NCI-H187 (cell line): ENCODE results near the gene TAOK3.
"Not testable (repeated sequence)": the region's sequence is repeated elsewhere in the genome, so short reads cannot be mapped to it uniquely, and the experiment has no call there.

Experiments
- DNase-seq, 2 experiments: peaks; one replicate each; lab custom pipeline; 2025; lab: John Stamatoyannopoulos, UW

TAOK3 gene

DNA sequence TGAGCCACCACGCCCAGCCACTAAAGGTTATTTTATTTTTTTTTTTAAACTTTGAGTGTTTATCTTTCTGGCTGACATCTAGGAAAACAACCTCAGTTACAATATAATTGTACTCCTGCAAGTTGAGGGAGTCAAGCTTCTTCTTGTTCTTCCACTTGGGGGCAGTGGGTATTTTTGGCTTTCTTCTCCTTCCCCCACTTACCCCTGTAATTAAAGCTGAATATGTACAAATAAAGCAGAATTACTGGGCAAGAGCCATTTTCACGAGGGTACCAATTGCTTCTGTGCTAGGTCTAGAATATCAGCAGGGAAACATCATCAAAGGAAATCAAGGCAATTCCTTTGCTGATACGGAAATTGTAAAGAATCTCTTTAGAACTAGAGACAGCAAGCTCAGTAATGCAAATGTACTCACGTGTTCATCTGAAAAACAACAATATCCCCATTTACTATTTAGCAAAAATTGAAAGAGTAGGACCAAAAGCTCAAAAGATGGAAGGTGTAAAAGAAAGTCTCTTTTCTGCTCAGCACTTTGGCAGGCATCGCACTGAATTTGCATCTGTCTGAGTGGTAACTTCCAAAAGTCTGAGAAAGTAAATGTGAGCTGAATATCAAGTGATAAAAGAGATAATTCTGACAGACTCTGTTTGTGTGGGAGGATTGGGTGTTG, 72.8 kb downstream of the TAOK3 start:
- no peak for DNase-seq

DNA sequence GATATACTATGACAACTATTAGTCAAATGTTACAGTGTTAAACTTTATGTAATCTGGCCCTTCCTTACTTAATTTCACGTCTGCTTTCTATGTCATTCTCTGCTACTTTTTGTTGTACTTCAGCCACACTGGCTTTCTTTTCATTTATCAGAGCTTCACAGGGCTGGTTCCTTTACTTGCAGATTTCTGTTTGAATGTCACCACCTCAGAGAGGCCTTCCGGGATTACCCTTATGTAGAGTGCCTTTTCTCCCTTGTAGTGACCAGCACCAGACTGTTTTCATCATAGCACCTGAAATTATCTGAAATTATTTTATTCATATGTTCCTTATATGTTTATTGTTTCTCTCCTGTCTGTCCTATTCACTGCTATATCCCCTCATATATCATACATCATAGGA, 75.4 kb downstream of the TAOK3 start:
- no peak for DNase-seq

DNA sequence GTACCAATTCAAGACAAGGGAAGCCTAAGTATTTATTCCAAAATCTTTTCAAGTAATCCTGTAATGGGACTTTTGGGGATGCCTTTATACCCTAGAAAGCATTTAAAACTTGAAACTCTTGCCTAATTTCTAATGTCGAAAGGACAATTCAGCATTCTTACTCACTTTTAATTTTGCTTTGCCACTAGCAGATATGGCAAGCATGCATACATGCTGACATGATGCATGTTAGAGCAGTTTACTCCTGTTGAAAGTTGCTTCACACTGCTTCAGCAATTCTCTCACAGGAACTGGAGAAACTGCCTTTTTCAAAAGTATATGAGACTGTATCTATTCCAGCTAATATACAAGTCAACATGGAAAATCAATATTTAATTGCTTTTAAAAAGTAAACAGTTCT, 79.9 kb downstream of the TAOK3 start:
- DNase-seq: no peak

DNA sequence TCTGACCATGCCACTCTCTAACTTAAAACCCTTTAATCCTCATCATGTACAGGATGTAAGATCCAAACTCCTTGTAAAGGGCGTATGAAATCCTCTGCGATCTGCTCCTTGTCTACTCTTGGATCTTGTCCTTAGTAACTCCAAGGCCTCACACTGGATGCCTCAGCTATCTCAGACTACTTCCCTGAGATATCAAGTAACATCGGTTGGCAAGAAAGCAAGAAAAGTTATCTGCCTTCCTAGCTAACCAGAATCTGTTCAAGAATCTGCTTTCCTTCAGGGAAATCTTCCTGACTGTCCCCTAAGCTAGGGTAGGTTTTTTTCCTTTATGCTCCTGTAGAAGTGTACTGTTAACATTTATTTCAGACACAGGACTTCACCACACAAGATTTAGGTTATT, 82.6 kb downstream of the TAOK3 start:
- no peak for DNase-seq

DNA sequence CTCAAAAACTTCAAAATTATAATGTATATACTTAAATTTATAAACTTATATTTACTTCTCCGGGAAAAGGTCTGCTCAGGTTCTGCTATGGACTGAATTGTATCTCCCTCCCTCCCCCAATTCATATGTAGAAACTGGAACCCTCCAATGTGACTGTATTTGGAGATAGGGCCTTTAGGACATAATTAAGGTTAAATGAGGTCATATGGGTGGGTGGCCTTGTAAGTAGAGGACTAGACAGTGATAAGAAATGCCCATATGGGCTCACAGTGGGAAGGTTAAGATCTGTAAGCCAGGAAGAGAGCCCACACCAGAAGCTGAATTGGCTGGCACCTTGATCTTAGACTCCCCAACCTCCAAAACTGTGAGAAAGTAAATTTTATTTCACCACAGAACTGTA, 84.5 kb downstream of the TAOK3 start:
- no peak for DNase-seq

DNA sequence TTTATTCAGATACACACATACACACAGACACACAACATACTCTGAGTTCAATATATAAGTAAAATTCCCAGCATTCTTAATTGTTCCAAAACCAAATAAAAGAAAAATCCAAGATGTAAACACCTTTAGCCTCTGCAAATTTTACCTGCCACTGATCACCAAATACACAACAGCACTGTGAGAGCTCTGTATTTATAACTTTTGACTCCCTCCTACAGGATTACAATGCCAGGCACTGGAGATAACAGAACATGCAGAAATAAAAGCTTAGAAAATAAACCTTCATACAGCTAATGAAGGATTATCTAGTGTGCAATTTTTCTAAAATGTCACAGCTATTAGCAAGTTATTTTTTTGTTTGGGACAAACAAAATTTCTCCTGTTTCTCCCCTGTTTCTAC, 85.0 kb downstream of the TAOK3 start:
- no peak for DNase-seq

DNA sequence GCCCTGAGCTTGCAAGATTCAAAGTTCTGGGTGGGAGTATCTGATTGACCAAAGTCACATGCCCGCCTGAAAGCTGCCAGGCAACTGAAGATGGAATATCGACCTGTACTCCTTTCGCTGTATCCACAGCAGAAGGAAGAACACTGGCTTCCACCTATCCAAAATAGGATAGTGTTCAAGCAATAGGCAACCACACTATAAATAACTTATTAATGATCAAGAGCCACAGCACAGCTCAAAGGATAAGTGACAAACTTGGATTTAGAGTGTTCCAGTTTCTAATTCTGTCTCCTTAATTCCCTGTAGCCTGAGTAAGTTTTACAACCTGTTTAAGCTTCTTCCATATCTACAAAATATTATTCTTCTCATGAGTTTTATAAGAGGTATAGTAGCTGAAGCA, 89.9 kb downstream of the TAOK3 start:
- DNase-seq: no peak

DNA sequence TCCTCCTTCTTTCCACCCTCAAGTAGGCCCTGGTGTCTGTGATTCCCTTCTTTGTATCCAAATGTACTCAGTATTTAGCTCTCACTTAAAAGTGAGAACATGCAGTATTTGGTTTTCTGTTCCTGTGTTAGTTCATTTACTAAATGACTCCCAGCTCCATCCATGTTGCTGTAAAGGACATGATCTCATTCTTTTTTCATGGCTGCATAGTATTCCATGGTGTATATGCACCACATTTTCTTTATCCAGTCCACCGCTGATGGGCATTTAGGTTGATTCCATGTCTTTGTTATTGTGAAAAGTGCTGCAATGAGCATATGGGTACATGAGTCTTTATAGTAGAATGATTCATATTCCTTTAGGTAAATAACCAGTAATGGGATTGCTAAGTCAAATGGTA, 94.4 kb downstream of the TAOK3 start:
- DNase-seq: not testable (repeated sequence)

DNA sequence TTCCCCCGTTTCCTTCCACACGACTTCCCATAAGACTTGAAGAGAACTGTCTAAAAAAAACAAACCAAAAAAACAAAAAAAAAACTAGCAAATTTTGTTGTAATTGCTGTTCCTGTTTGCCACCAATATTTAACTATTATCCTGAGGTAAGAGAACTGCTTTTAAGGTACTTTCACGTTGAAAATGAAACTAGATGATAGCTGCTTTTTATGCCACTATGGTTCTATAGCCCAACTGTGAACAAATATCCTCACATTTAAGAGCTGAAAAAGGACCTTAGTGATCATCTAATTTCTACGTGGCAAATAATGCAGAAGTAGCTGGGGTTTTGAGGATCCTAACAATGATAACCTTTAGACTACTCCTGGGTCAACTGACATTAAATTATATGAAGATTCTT, 98.6 kb downstream of the TAOK3 start:
- no peak for DNase-seq

DNA sequence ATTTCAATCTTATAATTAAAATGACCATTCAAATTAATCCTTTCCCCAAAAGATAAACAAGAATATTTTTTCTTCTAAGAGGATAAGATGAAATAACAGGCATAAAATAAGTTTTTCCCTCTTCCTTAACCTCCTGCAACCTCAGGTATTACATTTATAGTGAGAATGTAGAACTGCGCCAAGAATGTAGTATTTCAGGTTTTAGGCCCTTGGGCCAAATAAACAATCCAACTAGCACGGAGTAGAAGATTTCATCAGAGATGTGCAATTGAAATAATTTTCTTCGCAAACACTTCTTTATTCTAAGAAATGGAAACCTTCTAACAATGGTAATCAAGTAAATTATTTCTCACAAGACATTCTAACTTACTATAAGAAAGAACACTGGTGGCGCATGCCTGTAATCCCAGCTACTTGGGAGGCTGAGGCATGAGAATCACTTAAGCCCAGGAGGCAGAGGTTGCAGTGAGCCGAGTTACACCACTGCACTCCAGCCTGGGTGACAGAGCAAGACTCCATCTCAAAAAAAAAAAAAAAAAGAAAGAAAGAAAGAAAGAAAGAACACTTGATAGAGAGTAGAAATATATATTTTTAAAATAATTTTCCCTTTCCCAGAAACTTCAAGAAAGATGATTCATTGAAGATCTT, 100.8 kb downstream of the TAOK3 start:
- no peak for DNase-seq

DNA sequence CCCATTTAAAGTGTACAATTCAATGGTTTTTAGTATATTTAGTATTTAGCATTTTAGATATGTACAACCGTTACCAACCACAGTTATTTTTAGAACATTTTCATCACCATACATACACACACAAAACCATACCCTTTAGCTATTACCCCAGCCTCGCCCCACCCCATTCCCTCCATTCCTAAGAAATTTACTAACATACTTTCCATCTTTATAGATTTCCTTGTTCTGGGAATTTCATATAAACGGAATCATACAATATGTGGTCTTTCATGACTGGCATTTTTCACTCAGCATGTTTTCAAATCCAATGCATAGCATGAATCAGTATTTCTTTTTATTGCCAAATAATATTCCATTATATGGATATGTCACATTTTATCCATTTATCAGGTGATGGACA, 101.5 kb downstream of the TAOK3 start:
- no peak for DNase-seq

DNA sequence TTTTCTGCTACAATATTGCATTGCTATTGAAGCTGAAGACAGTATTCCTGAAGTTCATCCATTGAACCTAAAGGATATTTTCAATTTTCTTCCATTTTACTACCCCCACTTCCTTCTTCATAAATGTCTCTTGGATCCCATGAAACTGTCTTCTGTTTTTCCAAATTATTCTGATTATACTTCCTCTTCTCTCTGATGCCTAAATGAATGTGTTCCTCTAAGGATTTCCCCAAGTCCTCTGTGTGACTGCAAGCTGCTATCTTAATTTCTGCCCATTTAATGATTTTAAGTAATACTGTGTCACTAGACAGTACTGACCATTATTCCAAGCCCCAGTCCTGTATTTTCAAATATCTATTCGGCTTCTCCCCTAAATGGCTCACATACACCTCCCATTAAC, 102.9 kb downstream of the TAOK3 start:
- no peak for DNase-seq

DNA sequence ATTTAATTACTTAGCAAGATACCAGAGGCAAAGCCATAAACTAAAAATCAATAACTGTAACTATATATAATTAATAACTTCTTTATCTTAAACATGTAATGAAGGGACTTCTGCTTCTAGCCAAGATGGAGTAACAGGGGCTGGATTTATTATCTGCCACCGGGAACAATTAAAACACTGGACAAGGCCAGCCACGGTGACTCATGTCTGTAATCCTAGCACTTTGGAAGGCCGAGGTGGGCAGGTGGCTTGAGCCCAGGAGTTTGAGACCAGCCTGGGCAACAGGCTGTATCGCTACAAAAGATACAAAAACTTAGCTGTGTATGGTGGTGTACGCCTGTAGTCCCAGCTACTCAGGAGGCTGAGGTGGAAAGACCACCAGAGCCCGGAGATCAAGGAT, 113.6 kb downstream of the TAOK3 start:
- no peak for DNase-seq

DNA sequence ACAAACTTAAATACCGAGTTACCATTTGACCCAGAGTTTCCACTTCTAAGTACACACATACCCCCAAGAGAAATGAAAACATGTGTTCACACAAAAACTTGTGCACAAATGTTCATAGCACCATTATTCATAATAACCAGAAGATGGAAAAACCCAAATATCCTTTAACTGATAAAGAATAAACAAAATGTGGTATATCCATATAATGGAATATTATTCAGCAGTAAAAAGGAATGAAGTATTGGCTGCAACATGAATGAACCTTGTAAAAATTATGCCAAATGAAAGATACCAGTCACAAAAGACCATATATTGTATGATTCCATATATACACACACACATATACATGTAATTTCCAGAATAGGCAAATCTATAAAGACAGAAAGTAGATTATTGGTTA, 116.4 kb downstream of the TAOK3 start:
- DNase-seq: no peak

DNA sequence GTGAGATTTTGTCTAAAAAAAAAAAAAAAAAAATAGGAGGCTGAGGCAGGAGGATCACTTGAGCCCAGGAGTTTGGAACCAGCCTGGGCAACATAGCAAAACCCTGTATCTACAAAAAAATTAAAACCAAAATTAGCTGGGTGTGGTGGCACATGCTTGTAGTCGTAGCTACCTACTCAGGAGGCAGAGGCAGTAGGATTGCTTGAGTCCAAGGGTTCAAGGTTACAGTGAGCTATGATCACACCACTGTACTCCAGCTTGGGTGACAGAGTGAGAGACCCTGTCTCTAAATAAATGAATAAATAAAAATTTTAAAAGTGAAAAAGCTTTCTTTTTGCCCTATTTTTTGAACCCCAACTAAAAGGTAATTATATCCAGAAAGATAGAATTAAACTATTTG, 123.2 kb downstream of the TAOK3 start:
- no peak for DNase-seq

DNA sequence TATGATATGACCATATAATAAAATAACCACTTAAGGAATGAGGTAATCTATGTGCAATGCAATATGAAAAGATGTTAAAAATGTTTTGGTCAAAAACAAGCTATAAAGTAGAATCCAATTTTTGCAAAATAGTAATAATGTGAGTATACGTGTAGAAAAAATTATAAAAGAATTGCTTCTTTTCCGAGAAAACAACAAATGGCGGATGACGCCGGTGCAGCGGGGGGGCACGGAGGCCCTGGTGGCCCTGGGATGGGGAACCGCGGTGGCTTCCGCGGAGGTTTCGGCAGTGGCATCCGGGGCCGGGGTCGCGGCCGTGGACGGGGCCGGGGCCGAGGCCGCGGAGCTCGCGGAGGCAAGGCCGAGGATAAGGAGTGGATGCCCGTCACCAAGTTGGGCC, 126.8 kb downstream of the TAOK3 start:
- DNase-seq: not testable (repeated sequence)

DNA sequence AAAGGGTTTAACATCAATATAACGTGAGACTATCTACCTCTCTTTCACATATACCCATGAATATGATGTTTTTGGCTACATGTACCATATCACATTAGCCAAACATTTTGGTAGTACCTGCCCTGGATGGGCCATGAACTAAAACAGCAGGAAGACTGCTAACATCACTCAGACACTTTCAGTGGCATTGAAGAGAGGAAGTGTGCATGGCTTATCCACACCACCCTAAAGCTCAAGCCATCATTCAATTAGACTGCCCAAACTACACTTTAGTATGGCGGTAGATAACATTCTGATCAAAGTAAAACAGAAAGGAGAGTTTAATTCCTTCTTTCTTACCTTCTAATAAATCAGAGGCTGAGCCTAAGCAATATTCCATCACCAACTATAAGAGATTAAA, 133.8 kb downstream of the TAOK3 start:
- DNase-seq: no peak

DNA sequence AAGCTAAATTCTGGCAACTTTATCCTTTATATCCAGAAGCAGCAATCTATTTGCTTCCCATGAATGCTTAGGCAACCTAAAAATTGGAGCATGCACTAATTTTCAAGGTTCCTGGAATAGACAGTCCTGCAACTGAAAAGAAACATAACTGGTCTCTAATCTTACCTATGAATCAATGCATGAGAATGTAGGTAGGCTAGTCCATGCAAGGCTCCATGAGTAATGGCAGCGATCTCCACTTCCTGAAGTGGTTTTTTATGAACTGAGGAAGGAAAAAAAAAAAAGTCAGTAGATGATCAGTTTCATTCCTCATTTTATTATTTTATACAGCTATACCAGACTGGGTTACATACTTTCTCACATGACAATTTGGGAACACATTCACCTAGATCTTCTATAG, 134.8 kb downstream of the TAOK3 start:
- DNase-seq: no peak

DNA sequence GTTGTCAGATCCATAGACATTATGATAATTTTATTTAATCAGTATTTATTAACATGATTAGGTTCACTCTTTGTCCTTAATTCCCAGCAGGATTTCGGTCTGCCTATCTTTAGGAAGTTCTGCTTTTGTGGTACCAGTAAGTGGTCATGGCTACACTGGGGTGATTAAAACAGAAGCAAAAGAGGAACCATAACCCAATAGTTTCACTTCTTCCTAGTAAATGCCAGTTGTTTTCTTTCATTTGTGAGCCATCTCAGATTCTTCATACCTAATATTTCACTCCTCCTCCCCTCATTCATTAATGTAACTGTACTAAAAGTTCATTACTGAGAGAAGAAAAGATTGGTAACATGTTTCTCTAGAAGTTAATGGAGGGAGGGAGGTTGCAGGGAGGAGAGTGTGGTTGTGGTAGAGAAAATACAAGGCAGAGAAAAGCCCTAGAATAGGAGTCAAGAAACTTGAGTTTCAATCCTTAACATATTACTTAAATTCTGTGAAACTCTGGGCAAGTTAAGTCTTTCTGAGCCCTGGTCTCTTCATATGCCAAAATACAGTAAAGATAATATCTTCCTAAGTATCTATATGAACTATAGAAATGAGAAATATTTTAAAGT, 135.5 kb downstream of the TAOK3 start:
- DNase-seq: no peak

DNA sequence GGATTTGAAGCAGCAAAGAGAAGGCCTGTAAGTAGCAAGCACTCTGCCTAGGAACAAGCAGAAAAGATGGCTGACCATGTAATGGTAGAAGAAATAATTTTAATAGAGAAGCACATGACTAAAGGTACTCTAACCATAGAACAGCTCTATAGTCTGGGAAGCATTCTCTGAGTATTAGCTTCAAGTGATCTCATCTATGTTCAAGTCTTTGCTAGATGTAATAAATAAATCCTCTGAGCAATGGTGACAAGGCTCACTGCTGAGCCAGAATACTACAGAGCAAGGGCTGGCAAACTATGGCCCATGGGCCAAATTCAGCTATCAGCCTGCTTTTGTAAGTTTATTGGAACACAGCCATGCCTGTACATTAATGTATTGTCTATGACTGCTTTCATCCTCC, 152.0 kb downstream of the TAOK3 start:
- no peak for DNase-seq

DNA sequence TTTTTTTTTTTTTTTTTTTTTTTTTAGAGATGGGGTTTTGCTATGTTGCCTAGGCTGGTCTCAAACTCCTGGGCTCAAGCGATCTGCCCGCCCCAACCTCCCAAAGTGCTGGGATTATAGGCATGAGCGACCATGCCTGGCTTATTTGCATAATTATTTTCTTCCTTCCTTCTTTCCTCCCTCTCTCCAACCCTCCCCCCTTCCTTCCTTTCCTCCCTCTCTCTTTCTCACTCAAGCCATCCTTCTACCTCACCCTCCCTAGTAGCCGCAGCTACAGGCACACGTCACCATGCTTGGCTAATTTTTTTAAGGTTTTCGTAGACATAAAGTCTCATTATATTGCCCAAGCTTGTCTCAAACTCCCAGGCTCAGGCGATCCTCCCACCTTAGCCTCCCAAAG, 152.9 kb downstream of the TAOK3 start:
- no peak for DNase-seq

DNA sequence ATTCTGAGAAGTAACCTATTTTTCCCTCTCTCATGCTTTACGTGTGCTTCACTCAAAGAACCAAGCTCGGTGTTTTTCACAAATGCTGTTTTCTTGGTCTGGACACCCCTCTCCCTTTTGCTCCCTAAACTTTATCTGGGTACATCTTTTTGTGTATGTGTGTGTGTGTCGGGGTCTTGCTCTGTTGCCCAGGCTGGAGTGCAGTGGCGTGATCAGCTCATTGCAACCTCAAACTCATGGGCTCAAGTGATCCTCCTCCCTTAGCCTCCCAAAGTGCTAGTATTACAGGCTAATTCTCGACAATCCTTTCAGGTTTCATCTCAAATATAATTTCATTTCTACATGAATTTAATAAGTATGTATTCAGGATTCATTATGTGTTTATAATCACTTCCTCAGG, 153.6 kb downstream of the TAOK3 start:
- no peak for DNase-seq

DNA sequence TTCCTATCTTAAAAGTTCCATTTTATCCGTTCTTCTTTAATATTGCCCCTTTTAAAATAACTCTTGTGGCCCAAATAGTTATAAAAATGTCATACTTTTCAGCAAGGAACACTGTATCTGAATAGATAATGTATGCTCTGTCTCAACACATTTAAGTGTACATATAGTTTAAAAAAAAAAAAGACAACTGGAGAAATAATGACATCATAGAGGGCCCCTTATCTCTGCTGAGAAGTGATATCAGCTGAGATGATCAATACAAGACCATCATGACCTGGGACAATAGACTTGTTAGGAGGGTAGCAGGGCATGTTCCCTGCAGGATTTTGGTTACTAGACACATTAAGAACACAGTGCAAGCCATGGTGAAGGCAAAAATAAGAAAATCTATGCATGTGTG, 159.3 kb downstream of the TAOK3 start:
- DNase-seq: no peak

DNA sequence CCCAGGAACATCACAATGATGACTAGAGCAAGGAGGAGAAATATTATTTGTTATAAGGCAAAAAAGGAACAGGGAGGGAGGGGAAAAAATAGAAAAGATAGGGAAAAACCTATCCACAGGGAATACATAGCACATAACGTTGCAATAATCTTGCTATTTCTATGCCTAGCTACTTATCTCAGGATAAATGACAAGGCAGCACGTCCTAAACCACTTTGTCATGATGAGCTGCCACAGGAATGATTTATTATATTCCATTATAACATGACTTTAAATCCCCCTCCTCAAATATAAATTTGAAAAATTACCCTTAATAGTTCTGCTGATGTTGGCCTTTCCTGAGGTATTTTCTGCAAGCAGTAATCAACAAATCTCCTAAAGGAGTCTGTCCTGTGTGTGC, 160.1 kb downstream of the TAOK3 start:
- DNase-seq: no peak
